Vagina (tissue), 2 donors: ENCODE measurements around the gene SPATS1. TPM values are rescaled to one million over a fixed set of nuclear protein-coding genes. Genes with fewer than 3 reads are reported as not detected.

Experiments used
- DNase-seq, 2 donors: peaks; one replicate each; pipeline ENCODE4 v3.0.0-alpha.2; 2017; ENCODE audit errors: extremely low spot score in 2 of 2
- H3K27ac ChIP-seq: fragments of 200-600 bp; sonication (generic); one replicate; pipeline ENCODE4 v1.5.1; 2019
- H3K27me3 ChIP-seq: fragments of 200-600 bp; sonication (generic); one replicate; pipeline ENCODE4 v1.5.1; 2019
- H3K36me3 ChIP-seq, 2 donors: fragments of 200-600 bp; sonication (generic); one replicate each; pipeline ENCODE4 v1.5.1; 2017 to 2019
- H3K4me1 ChIP-seq: fragments of 200-600 bp; sonication (generic); one replicate; pipeline ENCODE4 v1.5.1; 2019
- H3K4me3 ChIP-seq, 2 donors: fragments of 200-600 bp; sonication (generic); 1 replicate in 1 of 2; 2 replicates in 1 of 2; pipeline ENCODE4 v1.5.1; 2016 to 2019
- H3K9me3 ChIP-seq: fragments of 200-600 bp; sonication (generic); one replicate; pipeline ENCODE4 v1.5.1; 2019
- CTCF ChIP-seq, 3 experiments: fragments of 450-650 bp in 2 of 3; fragments of 200-600 bp in 1 of 3; sonication (generic) in 1 of 3; IDR thresholded peaks; one replicate each; pipeline ENCODE4 v1.5.1; 2017 to 2019; ENCODE audit warnings: antibody characterized with exemption in 3 of 3, mild to moderate bottlenecking in 2 of 3, moderate library complexity in 2 of 3
- POLR2A ChIP-seq, 2 donors: fragments of 450-650 bp; IDR thresholded peaks; one replicate each; pipeline ENCODE4 v1.6.1; 2017; ENCODE audit warnings: antibody characterized with exemption in 2 of 2, mild to moderate bottlenecking in 2 of 2, moderate library complexity in 2 of 2
- POLR2AphosphoS5 ChIP-seq, 2 donors: sonication (generic); formaldehyde crosslinking; IDR thresholded peaks; one replicate each; pipeline ENCODE4 v1.9.0; 2017; ENCODE audit warnings: antibody characterized with exemption in 2 of 2, mild to moderate bottlenecking in 2 of 2, low read depth in 1 of 2; ENCODE audit not compliant: insufficient read depth in 1 of 2
- intact Hi-C: fragments of 100-400 bp; cut with DNase I; formaldehyde crosslinking; loops from one replicate; pipeline ENCODE4 v1.15.1; 2023
- total RNA-seq: library from RNA; depleted of rRNA; stranded (reverse); fragments of >200 nt; gene quantifications from one replicate; pipeline ENCODE4 v1.2.3, GENCODE V29; 2016

SPATS1 gene
- total RNA-seq, 1 donor from 2014 or later, result not detected

- Histone ChIP-seq H3K4me3 (no peak overlapping the region), H3K36me3 (peaks cover 0 to 96% of the 10 kb centered on the region in 2 donors), H3K9me3 (no peaks in the 10 kb centered on the region), H3K27ac (no peak overlapping the region), H3K4me1 (no peaks in the 10 kb centered on the region), H3K27me3 (no peaks in the 10 kb centered on the region)
- TF ChIP-seq POLR2A (IDR thresholded peaks at IDR 0.05) (no peak), POLR2AphosphoS5 (IDR thresholded peaks at IDR 0.05; ENCODE audit: insufficient read depth in 1 of 2, low read depth in 1 of 2) (no peak), CTCF (IDR thresholded peaks at IDR 0.05) (no peak)
- intact Hi-C loops, result no loop called here
- no peak for DNase-seq
Observed at GRCh38 chr6:44305200-44305725, 37.2 kb upstream of the SPATS1 start.

- TF ChIP-seq CTCF (IDR thresholded peaks at IDR 0.05) (no peak), POLR2AphosphoS5 (IDR thresholded peaks at IDR 0.05; ENCODE audit: insufficient read depth in 1 of 2, low read depth in 1 of 2) (no peak), POLR2A (IDR thresholded peaks at IDR 0.05) (no peak)
- H3K4me1 ChIP-seq, result peaks cover 3% of the 10 kb centered on the region
- no peaks in the 10 kb centered on the region for H3K9me3 ChIP-seq
- H3K4me3 ChIP-seq, result no peak overlapping the region
- no peak overlapping the region for H3K27ac ChIP-seq
- peaks cover 0 to 94% of the 10 kb centered on the region in 2 donors for H3K36me3 ChIP-seq
- intact Hi-C loops, result no loop called here
- H3K27me3 ChIP-seq, result no peaks in the 10 kb centered on the region
- DNase-seq, result no peak
Observed at GRCh38 chr6:44306710-44307109, 35.7 kb upstream of the SPATS1 start.

GRCh38 chr6:44307217-44307616 is 35.2 kb upstream of the SPATS1 start:
- DNase-seq, result no peak
- TF ChIP-seq CTCF (IDR thresholded peaks at IDR 0.05) (no peak), POLR2A (IDR thresholded peaks at IDR 0.05) (no peak), POLR2AphosphoS5 (IDR thresholded peaks at IDR 0.05; ENCODE audit: insufficient read depth in 1 of 2, low read depth in 1 of 2) (no peak)
- Histone ChIP-seq H3K27me3 (no peaks in the 10 kb centered on the region), H3K27ac (no peak overlapping the region), H3K36me3 (peaks cover 0 to 89% of the 10 kb centered on the region in 2 donors), H3K9me3 (no peaks in the 10 kb centered on the region), H3K4me3 (no peak overlapping the region), H3K4me1 (peaks cover 8% of the 10 kb centered on the region)
- intact Hi-C loops, result no loop called here

- intact Hi-C loops, result no loop called here
- Histone ChIP-seq H3K36me3 (peaks cover 0 to 71% of the 10 kb centered on the region in 2 donors), H3K27ac (no peak overlapping the region)
Observed at GRCh38 chr6:44309092-44309491, 33.4 kb upstream of the SPATS1 start.

More at GRCh38 chr6:44309092-44309491, 33.4 kb upstream of the SPATS1 start:
- TF ChIP-seq POLR2AphosphoS5 (IDR thresholded peaks at IDR 0.05; ENCODE audit: insufficient read depth in 1 of 2, low read depth in 1 of 2), result no peak
- no peak for TF ChIP-seq POLR2A (IDR thresholded peaks at IDR 0.05)
- no peak for TF ChIP-seq CTCF (IDR thresholded peaks at IDR 0.05)
- Histone ChIP-seq H3K27me3 (no peaks in the 10 kb centered on the region), H3K4me1 (peaks cover 15% of the 10 kb centered on the region), H3K4me3 (no peak overlapping the region), H3K9me3 (no peaks in the 10 kb centered on the region)
- no peak for DNase-seq
